ENCODE data around the gene OAS2. TPM values are rescaled to one million over a fixed set of nuclear protein-coding genes. Genes with fewer than 3 reads are reported as not detected.

The OAS2 gene
- total and polyA plus RNA-seq, 2 of the 8 experiments (the other 6 are each of a cell fraction or from before 2014, with no cell fraction given) = 0.06 TPM; not detected in 1

- Histone ChIP-seq H2AFZ (ENCODE audit: low read length) (no peak overlapping the region), H3K18ac (ENCODE audit: extremely low read depth, low read length) (no peak overlapping the region), H3K36me3 (ENCODE audit: control insufficient read depth in 2 of 4, insufficient read depth in 4 of 4, low read length in 3 of 4) (no peaks in the 10 kb centered on the region), H3K4me2 (ENCODE audit: insufficient read depth in 1 of 2, low read depth in 2 of 2, low read length in 2 of 2) (no peak overlapping the region), H2BK5ac (ENCODE audit: low read depth, low read length) (no peak overlapping the region), H3K23ac (ENCODE audit: insufficient read length) (no peak overlapping the region), H2BK120ac (replicated peaks; ENCODE audit: low read depth, low read length) (no peak overlapping the region), H4K8ac (ENCODE audit: extremely low read depth, insufficient read depth, low read length) (no peak overlapping the region), H2BK15ac (ENCODE audit: low read length) (no peak overlapping the region), H3K4ac (replicated peaks; ENCODE audit: insufficient read length, low read depth, low read length) (no peak overlapping the region), H3K23me2 (ENCODE audit: low read depth, low read length) (no peaks in the 10 kb centered on the region), H2BK12ac (ENCODE audit: low read depth, low read length) (no peak overlapping the region), H3K4me3 (ENCODE audit: extremely low read depth in 1 of 4, insufficient read depth in 2 of 4, low read depth in 3 of 4, low read length in 4 of 4) (no peak overlapping the region), H3K9ac (replicated peaks in 1 of 4; ENCODE audit: extremely low read depth in 1 of 4, low read depth in 3 of 4, low read length in 3 of 4) (no peak overlapping the region), H3K27me3 (replicated peaks in 1 of 4; ENCODE audit: control insufficient read depth in 3 of 4, extremely low read depth in 1 of 4, insufficient read depth in 3 of 4, low read length in 3 of 4) (no peaks in the 10 kb centered on the region; a peak in 2 of 7 replicates), H3K27ac (ENCODE audit: low read depth, low read length) (no peak overlapping the region), H2BK20ac (ENCODE audit: low read length) (no peak overlapping the region), H4K20me1 (replicated peaks in 1 of 2; ENCODE audit: control insufficient read depth in 1 of 2, insufficient read depth in 2 of 2, low read length in 2 of 2) (peaks cover 0 to 2% of the 10 kb centered on the region in 2 experiments), H3K79me1 (ENCODE audit: low read depth, low read length) (no peaks in the 10 kb centered on the region), H3K4me1 (replicated peaks in 1 of 4; ENCODE audit: control insufficient read depth in 3 of 4, insufficient read depth in 4 of 4, low read length in 3 of 4) (peaks cover 0 to 5% (median 0%) of the 10 kb centered on the region in 4 experiments; a peak in 1 of 7 replicates), H2AK5ac (ENCODE audit: low read depth, low read length) (no peak overlapping the region), H3K56ac (replicated peaks; ENCODE audit: insufficient read length, low read depth, low read length) (no peak overlapping the region), H3K79me2 (ENCODE audit: control insufficient read depth in 1 of 2, insufficient read depth in 2 of 2, low read length in 2 of 2) (no peaks in the 10 kb centered on the region), H3K14ac (ENCODE audit: insufficient read length) (no peak overlapping the region), H4K5ac (ENCODE audit: insufficient read length, low read depth, low read length) (no peak overlapping the region), H4K91ac (replicated peaks; ENCODE audit: insufficient read length, low read length) (no peak overlapping the region), H3K9me3 (ENCODE audit: insufficient read depth in 2 of 2, low read depth in 1 of 2, low read length in 1 of 2) (no peaks in the 10 kb centered on the region)
- CTCF ChIA-PET (ENCODE audit: partially characterized antibody) = interaction anchor here (2.0 kb wide), 1 partner anchor 31 kb away, joined by 4 read pairs; no protein-coding TSS in a partner anchor
- POLR2A ChIA-PET (ENCODE audit: partially characterized antibody) = no interaction called here
- FAIRE-seq (no peak), DNase-seq (ENCODE audit: low read depth in 1 of 2, low spot score in 2 of 2) (no peak)
- 78% methylated on average over 5 of the region's 5 CpGs; no CpG with 5 or more reads in 1 of the 2 experiments for WGBS, 2 experiments (ENCODE audit: extremely low coverage in 1 of 2, insufficient coverage in 1 of 2, insufficient read length in 1 of 2, insufficient replicate concordance in 2 of 2, low coverage in 1 of 2, low lambda C conversion rate in 2 of 2, missing lambda C conversion rate in 1 of 2)
- TF ChIP-seq HDAC6 (IDR thresholded peaks at IDR 0.05; ENCODE audit: low read depth, low read length) (no peak), TBP (IDR thresholded peaks at IDR 0.05; ENCODE audit: low read depth, low read length) (no peak), POLR2AphosphoS5 (IDR thresholded peaks at IDR 0.05; ENCODE audit: low read depth, low read length) (no peak), SIX5 (IDR thresholded peaks at IDR 0.05; ENCODE audit: low read depth, low read length) (no peak), RAD21 (IDR thresholded peaks at IDR 0.05 in 1 of 2, conservative IDR thresholded peaks at IDR 0.05 in 1 of 2; ENCODE audit: low read depth in 2 of 2, low read length in 2 of 2) (no peak), RBBP5 (IDR thresholded peaks at IDR 0.05; ENCODE audit: borderline replicate concordance, low read depth, low read length) (no peak), EP300 (IDR thresholded peaks at IDR 0.05; ENCODE audit: borderline replicate concordance in 1 of 2, low read depth in 2 of 2, low read length in 2 of 2) (no peak), BRCA1 (IDR thresholded peaks at IDR 0.05; ENCODE audit: low read depth, low read length) (no peak), CBX5 (IDR thresholded peaks at IDR 0.05; ENCODE audit: low read depth, low read length) (no peak), SRF (IDR thresholded peaks at IDR 0.05; ENCODE audit: low read depth, low read length) (no peak), CTCF (IDR thresholded peaks at IDR 0.05; ENCODE audit: control extremely low read depth in 1 of 3, insufficient read depth in 1 of 3, low read depth in 1 of 3, low read length in 3 of 3) (no peak), RXRA (IDR thresholded peaks at IDR 0.05; ENCODE audit: insufficient read depth, low read depth, low read length) (no peak)
These were observed 4.5 kb upstream of the OAS2 start for GRCh38 chr12:112973818-112974231.
